Cardiac fibroblast (primary cell): ENCODE results near the gene P3H4.
A peak's percentile ranks its signal among the peaks of the same experiment; 100 is the strongest.

Experiments
- DNase-seq, 2 donors: peaks; one replicate each; pipeline versions ENCODE4 v3.0.0 to v3.0.0-alpha.2; 2010; ENCODE audit warnings: low read depth in 2 of 2
- H3K4me3 ChIP-seq, 2 donors: replicated peaks in 1 of 2; 1 replicate in 1 of 2; 2 replicates in 1 of 2; pipeline ENCODE4 v1.5.1; 2011; ENCODE audit warnings: low read depth in 2 of 2, low read length in 2 of 2, mild to moderate bottlenecking in 2 of 2, moderate library complexity in 1 of 2
- CTCF ChIP-seq: IDR thresholded peaks from one replicate; pipeline ENCODE4 v1.5.1; 2011; ENCODE audit warnings: low read depth, mild to moderate bottlenecking, low read length, inconsistent platforms

The P3H4 gene

GRCh38 chr17:41786227-41787020 lies 25.3 kb downstream of the P3H4 start, which contains the start of gene JUP:
Gene JUP, minus strand, starts transcription at chr17:41786711. Its CDS starts 14,857 bp downstream, at chr17:41771854.
- H3K4me3 ChIP-seq, result peak within 1 kb of the TSS; percentile 75 to 77
- no peak for TF ChIP-seq CTCF
- peak; percentile 99 to 100 for DNase-seq

- peak overlapping the region; percentile 75 to 77 for H3K4me3 ChIP-seq
- no peak for TF ChIP-seq CTCF
- peak; percentile 33 to 51 for DNase-seq
These were observed 25.9 kb downstream of the P3H4 start for GRCh38 chr17:41785859-41786226.

GRCh38 chr17:41785091-41785858 lies 26.5 kb downstream of the P3H4 start:
- peak overlapping the region; percentile 75 to 77 for H3K4me3 ChIP-seq
- peak in 1 of 2 donors; percentile 60 for DNase-seq
- no peak for TF ChIP-seq CTCF

GRCh38 chr17:41784207-41784744 lies 27.5 kb downstream of the P3H4 start:
- no peak for TF ChIP-seq CTCF
- peak; percentile 71 to 79 for DNase-seq
- peak overlapping the region; percentile 8 to 75 for H3K4me3 ChIP-seq

- no peak overlapping the region for H3K4me3 ChIP-seq
- peak in 1 of 2 donors; percentile 42 for DNase-seq
- TF ChIP-seq CTCF, result no peak
These were observed 29.6 kb downstream of the P3H4 start for GRCh38 chr17:41782142-41782541.

GRCh38 chr17:41781404-41782110 lies 30.2 kb downstream of the P3H4 start:
- DNase-seq, result peak; percentile 26 to 43
- no peak for TF ChIP-seq CTCF
- no peak overlapping the region for H3K4me3 ChIP-seq
